HG02870 (cell line): ENCODE data around the gene FBLN2.

Experiments used
- ATAC-seq: cut with Tn5 transposase; IDR thresholded peaks from one replicate; pipeline ENCODE4 v1.9.1; 2021; ENCODE audit warnings: mild to moderate bottlenecking, moderate library complexity; ENCODE audit not compliant: unreplicated experiment

Gene FBLN2

DNA sequence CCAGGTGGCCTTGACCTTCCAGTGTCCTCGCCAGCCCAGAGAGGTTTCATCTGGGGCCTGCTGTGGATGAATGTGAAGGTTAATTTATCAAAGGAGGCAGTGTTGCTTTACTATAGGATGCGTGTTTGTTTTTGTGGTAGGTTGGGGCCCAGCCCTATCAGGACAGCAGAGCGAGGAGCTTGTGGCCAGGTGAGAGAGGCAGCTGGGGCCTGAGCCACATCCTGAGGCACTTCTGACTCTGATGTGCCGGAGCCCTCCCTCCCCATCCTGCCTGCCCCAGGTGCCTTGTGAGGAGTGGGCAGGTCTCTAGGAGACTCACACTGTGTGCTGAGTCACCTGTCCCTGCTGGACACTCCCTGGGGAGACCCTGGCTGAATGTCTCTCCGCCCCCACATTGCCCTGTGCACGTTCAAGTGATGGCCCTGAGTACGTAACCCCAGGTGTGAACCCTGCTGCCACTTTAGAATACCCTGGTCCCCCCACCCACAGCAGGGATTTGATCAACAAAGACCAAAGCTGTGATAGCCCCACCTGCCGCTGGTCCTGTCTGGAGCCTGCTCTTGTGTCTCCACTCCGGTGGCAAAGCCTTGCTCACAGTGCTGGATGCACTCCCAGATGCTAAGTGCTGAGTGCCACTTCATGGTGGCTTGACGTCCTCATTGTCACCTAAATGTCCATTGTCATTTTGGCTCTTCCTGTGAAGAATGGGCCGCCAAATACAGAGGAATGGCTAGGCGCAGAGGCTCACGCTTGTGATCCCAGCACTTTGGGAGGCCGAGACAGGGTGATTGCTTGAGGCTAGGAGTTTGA, 16.0 kb downstream of the FBLN2 start:
- no peak for ATAC-seq

DNA sequence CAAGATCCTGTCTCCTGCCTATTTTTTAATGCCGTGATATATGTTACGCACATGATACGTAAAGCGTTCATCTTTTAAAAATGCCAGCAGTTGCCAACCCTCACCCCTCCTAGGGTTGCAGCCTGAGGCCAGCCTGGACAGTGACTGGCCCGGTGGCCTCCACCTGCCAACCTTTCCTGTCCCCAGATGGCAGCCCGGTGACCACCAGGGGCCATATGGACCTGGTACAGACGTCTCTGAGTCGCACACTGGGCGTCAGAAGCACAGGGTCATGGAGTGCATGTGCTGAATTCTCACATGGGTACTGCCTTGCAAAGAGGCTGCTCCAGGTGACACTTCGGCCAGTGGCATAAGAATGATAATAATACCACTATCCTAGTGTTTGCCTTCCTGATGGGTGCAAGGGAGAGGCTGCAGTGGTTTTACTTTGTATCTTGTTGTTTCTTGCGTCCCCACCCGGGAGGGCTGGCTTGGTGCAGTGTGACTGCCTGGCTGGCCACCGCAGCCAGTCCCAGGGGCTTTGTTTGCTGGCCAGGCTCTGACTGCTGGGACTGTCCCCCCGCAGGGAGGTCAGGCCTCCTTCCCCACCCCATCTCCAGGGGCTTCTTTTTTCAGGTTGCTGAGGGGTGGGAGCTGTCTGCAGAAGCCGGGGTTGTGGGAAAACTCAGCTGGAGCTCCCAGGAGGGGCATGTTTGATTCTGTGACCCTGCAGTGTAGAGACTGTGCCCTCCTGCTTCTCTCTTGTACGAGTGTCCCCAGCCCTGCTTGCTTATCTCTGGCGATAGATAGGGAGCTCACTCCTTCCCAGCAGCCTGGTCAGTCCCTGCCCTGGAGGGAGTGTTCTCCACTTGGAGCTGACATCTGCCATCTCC, 16.9 kb downstream of the FBLN2 start:
- no peak for ATAC-seq

DNA sequence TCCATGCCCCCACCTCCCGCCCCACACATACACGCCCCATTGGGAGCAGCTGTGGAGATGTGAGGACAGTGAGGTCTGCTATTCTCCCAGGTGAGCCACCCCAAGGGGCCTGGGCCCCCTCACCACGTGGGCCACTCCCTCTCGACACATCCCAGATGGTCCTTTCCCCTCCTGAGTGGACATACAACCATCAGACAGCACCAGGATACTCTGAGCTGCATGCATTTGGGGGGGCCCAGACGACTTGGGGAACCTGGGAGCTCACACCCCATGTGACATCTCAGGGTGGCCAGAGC, 17.5 kb downstream of the FBLN2 start:
- ATAC-seq: no peak

DNA sequence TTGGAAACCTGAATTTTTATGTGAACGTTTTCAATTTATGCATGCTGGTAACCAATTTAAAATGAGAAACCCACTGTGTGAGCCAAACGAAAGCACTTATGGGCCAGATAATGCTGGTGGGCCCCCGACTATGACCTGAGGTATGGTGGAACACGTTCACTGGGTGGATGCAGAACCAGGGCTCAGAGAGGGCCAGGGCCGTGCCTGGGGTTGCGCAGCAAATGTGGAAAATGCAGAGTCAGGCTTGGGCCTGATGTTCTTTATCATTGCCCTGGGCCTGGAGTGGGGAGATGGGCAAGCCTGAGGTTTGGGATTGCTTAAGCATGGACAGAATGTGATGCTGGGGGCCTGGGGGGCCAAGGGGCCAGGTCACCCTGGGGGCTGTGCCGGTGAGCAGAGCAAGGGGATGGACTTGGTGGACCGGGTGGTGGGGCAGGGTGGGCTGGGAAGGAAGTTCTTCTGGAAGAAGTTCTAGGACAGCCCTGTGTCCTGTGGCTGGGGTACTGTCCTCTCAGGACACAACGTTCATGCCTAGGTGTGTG, 17.9 kb downstream of the FBLN2 start:
- no peak for ATAC-seq

DNA sequence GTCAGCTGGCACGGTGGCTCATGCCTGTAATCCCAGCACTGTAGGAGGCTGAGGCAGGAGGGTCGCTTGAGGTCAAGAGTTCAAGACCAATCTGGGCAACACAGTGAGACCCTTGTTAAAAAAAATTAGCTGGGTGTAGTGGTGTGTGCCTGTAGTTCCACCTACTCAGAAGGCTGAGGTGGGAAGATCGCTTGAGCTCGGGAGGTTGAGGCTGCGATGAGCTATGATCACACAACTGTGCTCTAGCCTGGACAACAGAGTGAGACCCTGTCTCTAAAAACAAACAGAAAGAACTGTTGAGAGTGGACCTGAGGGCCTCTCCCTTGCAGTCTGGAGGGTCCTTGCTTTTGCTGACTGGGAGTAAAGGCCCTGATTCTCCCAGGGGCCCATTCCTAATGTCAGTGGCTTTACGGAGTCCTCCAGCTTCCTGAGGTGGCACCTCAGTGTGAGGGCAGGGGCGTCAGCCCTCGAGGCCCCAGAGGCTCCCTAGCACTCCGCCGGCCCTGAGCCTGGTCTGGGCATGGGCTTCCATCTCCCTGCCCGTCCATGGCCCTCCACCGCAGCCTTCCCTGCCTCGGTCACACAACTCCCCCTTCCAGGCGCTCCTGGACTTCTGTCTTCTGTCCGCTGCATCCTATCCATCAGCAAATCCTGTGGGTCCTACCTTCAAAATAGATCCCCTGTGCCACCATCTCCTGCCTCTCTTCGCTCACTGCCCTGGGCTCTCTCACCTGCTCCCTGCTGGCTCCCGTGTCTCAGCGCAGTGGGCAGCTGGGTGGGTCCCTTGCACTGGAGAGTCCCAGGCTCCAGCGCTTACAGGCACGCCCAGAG, 19.0 kb downstream of the FBLN2 start:
- no peak for ATAC-seq

DNA sequence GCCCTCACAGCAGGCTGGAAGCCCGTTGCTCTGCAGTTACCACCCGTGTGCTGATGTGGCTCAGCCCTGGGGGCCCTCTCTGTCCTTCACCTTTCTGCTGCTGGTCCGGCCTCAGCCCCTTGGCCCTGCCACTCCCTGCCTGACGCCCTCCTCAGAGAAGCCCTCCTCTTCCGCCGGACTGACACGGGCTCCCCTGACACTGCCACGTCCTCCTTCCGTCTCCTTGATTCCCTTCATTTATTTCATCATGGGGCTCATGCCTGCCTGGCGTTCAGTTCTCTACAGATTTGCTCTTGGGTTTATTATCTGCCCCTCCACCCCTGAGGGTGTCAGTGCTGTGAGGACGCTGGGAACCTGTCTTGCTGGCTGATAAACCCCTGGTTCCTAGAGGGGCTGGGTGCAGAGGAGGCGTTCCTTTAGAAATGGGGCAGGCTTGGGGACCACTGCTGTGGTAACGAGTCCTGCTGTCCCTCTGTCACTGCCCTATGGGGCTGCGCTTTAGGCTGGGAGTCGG, 19.6 kb downstream of the FBLN2 start:
- no peak for ATAC-seq

DNA sequence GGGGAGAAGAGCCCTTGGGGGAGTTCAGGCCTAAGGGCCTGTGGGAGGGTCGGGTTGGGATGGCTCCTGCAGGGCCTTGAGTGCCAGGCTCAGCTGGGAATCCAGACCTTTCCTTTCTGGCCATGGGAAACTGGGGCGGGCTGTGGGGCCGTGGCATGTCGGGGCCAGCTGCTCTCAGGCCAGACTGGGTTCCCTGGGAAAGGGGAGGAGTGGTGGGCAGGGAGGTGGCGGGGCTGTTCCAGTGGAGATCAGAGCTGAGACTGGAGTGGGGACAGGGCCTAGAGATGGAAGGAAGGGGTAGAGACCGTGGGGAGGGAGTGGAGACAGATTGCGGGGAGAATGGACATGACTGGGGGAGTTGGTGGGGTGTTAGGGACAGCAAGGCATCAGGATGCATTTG, 20.3 kb downstream of the FBLN2 start:
- ATAC-seq: no peak

DNA sequence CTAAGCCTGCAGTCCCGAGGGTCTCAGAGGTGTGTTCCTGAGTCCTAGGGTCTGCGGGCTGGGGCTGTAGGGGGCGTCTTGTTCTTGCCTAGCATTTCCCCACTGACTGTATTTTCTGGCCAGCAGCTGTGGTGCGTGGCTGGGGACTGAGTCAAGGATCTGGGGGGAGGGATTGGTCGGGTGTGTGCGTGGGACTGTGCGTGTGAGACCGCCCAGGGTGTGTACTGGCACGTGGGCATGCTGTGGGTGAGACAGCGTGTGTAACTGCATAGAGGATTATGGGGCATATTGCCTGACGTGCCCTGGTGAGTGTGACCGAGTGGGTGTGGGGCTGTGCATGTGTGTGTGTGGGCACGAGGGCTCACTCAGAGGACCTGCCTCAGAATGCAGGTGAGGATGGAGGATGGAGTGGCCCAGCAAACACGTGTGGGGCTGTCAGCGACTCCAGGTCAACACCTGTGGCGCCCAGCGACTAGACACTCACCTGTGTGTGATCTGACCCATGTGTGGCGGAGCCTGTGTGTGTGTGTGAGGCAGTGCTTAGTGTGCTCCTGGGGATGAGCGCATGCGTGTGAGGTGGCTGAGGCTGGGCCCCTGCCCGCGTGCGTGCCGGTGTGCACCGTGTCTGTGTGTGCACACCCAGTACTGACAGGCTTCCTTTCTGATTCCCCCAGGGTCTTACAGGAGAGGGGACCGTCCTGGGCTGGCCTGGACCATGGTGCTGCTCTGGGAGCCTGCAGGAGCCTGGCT, 20.9 kb downstream of the FBLN2 start:
- no peak for ATAC-seq

DNA sequence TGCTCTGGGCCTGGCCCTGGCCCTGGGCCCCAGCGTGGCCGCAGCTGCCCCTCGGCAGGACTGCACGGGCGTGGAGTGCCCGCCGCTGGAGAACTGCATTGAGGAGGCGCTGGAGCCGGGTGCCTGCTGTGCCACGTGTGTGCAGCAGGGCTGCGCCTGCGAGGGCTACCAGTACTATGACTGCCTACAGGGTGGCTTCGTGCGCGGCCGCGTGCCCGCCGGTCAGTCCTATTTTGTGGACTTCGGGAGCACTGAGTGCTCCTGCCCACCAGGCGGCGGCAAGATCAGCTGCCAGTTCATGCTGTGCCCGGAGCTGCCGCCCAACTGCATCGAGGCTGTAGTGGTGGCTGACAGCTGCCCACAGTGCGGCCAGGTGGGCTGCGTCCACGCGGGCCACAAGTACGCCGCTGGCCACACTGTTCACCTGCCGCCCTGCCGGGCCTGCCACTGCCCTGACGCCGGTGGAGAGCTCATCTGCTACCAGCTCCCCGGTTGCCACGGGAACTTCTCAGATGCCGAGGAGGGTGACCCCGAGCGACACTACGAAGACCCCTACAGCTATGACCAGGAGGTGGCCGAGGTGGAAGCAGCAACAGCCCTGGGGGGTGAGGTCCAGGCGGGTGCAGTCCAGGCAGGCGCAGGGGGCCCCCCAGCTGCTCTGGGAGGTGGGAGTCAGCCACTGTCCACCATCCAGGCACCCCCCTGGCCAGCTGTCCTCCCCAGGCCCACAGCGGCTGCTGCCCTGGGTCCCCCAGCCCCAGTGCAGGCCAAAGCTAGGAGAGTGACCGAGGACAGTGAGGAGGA, 21.7 kb downstream of the FBLN2 start:
- ATAC-seq: no peak

DNA sequence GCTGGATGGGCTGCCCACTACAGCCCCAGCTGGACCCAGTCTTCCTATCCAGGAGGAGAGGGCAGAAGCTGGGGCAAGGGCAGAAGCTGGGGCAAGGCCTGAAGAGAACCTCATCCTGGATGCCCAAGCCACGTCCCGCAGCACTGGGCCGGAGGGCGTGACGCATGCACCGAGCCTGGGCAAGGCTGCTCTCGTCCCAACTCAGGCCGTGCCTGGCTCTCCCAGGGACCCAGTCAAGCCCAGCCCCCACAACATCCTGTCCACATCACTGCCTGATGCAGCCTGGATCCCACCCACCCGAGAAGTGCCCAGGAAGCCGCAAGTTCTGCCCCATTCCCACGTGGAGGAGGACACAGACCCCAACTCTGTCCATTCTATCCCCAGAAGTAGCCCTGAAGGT, 22.3 kb downstream of the FBLN2 start:
- no peak for ATAC-seq

DNA sequence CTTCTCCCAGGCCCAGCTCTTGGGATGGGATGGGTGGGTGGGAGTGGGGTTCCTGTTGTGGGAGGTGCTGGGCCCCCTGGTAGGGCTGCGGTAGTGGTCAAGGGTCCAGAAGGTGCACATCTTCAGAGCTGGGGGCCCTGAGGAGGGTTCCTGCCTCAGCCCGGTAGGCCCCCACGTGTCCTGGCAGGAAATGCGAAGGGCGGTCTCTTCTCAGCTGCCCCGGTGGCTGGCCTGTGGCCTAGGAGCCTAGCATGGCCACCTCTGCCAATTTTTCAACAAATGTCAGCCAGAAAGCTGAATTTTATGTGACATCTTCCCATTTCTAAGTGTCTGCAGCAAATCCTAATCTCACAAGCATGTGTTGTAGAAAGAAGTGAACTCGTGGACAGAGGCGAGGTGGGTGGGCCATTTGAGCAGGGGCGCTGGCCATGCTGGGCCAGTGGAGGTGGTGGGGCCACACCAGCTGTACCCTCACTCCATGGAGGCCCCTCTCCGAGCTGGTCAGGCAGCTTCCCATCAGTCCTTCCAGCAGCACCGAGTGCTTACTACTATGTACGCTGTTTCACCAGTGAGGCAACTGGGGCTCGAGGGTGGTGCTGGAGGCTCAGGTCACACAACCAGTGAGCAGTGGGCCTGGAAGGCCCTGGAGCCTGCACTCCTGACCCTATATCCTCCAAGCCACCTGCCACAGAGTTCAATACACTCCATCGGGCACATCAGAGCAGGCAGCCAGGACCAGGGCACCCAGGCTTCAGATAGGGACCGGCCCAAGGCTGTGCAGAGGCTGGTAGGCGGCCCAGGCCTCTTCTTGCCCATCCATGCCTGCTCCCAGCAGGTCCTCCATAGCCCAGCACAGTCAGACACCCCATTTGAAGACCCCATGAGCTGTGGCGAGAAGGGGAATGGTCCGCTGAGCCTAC, 23.2 kb downstream of the FBLN2 start:
- ATAC-seq: no peak

DNA sequence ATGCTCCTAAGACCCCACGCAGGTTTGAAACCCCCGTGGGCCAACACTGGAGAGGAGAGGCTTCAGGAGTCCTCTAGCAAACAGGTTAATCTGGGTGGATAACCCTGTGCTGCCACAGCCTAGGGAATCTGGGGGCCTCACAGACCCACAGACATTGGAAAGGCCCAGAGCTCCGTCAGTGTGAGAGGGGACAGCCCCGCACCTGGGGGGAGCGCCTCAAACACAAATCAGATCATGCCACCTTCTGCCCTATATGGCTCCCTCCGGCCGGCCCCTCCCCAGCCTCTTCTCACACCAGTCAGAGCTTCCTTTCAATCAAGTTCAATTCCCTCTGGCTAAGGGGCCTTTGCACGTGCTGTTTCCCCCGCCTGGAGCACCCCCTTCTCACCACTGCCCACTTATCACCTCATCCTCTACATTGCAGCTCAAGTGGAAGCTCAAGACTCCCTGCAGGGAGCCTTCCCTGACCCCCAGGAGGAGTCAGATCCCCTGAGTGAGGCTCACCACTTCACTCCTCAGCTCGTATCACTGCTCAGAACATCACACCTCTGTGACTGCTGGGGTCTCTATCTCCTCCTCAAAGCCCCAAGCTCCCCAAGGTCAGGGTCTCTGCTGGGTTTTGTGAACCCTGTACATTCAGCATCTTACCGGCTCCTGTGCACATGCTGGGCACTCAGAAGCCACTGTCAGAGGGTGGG, 24.1 kb downstream of the FBLN2 start:
- ATAC-seq: no peak

DNA sequence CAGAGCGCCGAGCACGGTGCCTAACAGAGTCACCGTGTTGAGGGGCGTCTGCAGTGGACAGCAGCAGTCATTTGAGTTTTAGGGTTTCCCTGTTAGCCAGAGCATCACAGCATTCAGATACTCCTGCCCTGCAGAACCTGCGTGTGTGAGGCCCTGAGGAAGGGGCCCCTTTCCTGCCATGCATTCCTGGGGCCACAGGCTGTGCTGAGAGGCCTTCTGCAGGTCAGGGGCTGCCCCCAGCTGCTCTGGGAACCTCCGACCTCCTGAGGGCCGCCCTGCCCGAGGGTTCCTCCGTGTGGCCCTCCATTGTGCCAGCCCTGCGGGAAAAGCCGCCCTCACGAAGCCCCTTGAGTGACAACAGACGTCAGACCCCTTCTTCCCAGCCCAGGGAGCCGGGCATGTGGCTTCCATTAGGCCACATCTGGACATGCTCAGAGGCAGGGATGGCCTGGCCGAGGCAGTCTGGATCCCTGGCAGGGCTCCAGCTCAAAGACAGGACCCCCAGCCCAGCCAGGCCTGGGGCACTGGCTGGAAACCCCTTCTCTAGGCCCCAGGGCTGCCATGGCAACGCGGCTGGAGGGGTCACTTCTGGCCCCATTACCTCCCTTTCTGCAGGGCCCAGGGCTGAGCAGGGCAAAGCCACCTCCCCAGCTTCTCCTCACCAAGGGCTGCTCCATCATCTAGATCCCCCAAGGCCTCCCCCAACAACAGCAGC, 25.3 kb downstream of the FBLN2 start:
- no peak for ATAC-seq

DNA sequence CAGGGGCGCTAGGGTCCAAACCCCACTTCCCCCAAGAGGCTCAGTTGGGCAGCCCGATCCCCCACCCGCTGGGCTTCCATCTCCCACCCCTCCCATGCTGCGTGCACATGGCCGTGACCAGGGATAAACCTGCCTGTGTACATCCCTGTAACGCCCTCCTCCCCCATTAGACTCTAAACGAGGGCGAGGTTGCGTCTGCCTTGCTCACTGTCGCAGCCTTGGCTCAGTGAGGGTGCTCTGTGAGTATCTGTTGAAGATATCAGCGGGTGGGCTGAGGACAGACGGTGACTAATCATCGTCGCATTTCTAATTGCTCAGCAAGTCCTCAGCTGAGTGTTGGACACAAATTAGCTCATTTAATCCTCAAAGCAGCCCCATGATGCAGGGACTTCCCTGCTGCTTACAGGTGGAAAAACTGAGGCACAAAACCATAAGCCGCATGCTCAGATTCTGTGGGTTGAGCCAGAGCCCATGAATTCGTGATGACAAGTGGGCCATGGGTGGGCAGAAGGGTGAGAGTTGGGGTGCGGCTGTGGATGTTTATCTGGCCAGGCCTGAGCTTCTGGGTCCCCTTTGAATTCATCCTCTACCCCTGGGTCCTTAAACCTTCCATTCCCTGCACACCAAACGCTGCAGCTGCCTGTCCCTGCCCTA, 26.0 kb downstream of the FBLN2 start:
- no peak for ATAC-seq

DNA sequence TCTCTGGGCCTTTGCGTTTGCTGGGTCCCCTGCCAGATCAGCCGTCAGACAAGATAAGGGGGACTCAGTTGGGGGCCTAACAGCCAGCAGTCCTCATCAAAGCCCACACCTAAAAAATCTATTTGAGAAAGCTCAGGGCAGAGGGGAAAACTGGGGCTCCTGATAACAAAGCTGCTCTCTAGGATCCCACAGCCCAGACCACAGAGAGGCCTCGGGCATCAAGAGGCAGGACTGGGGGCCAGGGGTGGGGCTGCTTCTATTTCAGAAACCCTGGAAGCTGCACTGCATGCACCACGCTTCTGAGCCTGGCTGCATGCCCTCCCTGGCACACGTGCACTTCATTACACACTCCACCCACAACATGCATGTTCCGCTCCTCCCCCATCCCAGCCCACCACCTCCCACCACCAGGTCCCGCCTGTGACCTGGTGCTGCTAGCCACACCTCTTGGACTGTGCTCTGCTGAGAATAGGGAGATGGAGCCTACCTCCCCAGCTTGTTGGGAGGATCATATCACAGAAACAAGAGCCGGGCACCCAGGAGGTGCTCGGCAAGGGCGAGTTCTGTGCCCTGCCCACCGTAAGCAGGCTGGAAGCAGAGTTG, 26.6 kb downstream of the FBLN2 start:
- ATAC-seq: no peak
